Dermis lymphatic vessel endothelial cell (primary cell): Measurements from ENCODE around the gene CIB4. TPM values are rescaled to one million over a fixed set of nuclear protein-coding genes. Genes with fewer than 3 reads are reported as not detected.

Experiments
- total RNA-seq: library from RNA; depleted of rRNA; stranded (reverse); fragments of >200 nt; gene quantifications from 2 replicates; pipeline ENCODE4 v1.2.1, GENCODE V29; 2014

The CIB4 gene
- not detected in 2 replicates for total RNA-seq

DNA sequence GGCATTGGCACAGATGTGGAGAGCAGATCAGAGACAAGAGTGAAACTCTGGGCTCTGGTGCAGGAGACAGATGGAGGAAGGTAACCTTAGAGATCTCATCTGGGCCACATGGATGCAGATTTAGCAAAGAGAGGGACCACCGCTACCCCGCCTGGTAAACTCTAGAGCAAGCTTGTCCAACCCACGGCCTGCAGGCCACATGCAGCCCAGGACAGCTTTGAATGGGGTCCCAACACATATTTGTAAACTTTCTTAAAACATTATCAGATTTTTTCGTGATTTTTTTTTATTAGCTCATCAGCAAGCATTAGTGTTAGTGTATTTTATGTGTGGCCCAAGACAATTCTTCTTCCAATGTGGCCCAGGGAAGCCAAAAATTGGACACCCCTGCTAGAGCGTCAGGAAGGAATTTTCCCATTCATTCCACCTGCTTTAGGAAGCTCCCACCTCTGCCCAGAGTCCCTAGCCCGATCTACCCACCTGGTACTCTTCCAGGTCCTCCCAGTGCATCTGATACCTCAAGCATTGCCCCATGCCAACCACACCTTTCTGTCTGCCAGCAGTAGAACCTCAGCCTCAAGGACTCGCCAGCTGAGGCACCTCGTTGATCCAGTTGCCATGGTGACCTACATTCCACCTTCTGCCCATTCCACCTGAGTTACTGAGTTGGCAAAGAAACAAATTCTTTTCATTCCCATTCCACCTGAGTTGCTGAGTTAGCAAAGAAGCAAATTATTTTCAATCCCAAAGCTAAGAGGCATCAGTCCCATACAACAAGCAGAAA is at the start of gene CIB4:
Gene CIB4, minus strand, starts transcription at position 586 of the 784 bp plus-strand sequence. Its CDS starts 52 bp downstream, at position 534.

Other genes with a start within 250 kb of the CIB4 start
- gene DRC1, start 239.4 kb downstream of the CIB4 start, total RNA-seq: not detected in 2 replicates
- 2.5 and 45.7 TPM in 2 replicates for gene OTOF, start 163.2 kb downstream of the CIB4 start, total RNA-seq
- under 0.01 TPM in 2 replicates for gene KCNK3, start 51.4 kb upstream of the CIB4 start, total RNA-seq
- gene SLC35F6, start 122.9 kb upstream of the CIB4 start, total RNA-seq: 45.3 and 56.0 TPM in 2 replicates
- gene CENPA, start 144.7 kb upstream of the CIB4 start, total RNA-seq: 2.2 and 3.4 TPM in 2 replicates
- not detected in 2 replicates for gene DPYSL5, start 206.8 kb upstream of the CIB4 start, total RNA-seq